Measurements from ENCODE around the gene MYPN.

DNA sequence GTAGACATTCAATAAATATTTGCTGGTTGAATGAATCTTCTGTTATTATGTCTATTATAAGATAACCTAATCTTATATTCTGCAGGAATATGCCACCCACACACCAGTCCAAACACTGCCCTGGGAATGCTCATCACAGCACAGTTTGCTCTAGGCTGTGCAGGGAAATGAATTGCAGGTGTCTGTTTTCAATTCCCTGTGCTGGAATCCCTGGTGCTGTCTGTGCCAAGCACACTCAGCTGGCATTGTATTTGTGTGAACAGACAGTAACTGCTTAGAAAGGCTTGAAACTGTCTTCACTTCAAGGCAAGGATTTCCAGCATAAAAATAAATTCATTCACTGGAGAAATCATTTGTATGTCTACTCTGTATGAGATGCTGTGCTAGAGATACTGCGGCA, 102.4 kb downstream of the MYPN start:
- TF ChIP-seq, protein P1, sequence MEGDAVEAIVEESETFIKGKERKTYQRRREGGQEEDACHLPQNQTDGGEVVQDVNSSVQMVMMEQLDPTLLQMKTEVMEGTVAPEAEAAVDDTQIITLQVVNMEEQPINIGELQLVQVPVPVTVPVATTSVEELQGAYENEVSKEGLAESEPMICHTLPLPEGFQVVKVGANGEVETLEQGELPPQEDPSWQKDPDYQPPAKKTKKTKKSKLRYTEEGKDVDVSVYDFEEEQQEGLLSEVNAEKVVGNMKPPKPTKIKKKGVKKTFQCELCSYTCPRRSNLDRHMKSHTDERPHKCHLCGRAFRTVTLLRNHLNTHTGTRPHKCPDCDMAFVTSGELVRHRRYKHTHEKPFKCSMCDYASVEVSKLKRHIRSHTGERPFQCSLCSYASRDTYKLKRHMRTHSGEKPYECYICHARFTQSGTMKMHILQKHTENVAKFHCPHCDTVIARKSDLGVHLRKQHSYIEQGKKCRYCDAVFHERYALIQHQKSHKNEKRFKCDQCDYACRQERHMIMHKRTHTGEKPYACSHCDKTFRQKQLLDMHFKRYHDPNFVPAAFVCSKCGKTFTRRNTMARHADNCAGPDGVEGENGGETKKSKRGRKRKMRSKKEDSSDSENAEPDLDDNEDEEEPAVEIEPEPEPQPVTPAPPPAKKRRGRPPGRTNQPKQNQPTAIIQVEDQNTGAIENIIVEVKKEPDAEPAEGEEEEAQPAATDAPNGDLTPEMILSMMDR (IDR thresholded peaks at IDR 0.05): no peak
- TF ChIP-seq POLR2A (IDR thresholded peaks at IDR 0.05): no peak
